A549 (cell line): Measurements from ENCODE around the gene USP25.

Source experiments
- BHLHE40 ChIP-seq: IDR thresholded peaks from 2 replicates; pipeline ENCODE4 v1.6.1; 2012; ENCODE audit warnings: low read depth, low read length, inconsistent platforms
- CTCF ChIP-seq: fragments of >200 bp; sonication (Bioruptor Twin); formaldehyde crosslinking; IDR thresholded peaks from 3 replicates; pipeline ENCODE4 v1.5.1; 2016
- EP300 ChIP-seq, 2 experiments: fragments of >200 bp; sonication (Bioruptor Twin); formaldehyde crosslinking; IDR thresholded peaks; 2 replicates in 1 of 2; 3 replicates in 1 of 2; pipeline ENCODE4 v1.6.1; 2016 to 2017
- ESRRA ChIP-seq: fragments of 150-350 bp; IDR thresholded peaks from 2 replicates; pipeline ENCODE4 v1.6.1; 2014; ENCODE audit warnings: mild to moderate bottlenecking, low read length, borderline replicate concordance
- POLR2A ChIP-seq: IDR thresholded peaks from 2 replicates; pipeline ENCODE4 v1.6.1; 2012; ENCODE audit warnings: mild to moderate bottlenecking, low read length
- RAD21 ChIP-seq, 2 experiments: fragments of >200 bp in 1 of 2; sonication (Bioruptor Twin) in 1 of 2; formaldehyde crosslinking in 1 of 2; IDR thresholded peaks in 1 of 2; conservative IDR thresholded peaks in 1 of 2; 2 replicates in 1 of 2; 3 replicates in 1 of 2; pipeline ENCODE4 v1.6.1; 2012 to 2018; ENCODE audit warnings: inconsistent platforms in 1 of 2

GRCh38 chr21:15894596-15894995 lies 164.8 kb downstream of the USP25 start:
- TF ChIP-seq RAD21 (conservative IDR thresholded peaks at IDR 0.05 in 1 of 2, IDR thresholded peaks at IDR 0.05 in 1 of 2) (peak; percentile 40 to 51; a peak in 4 of 5 replicates), POLR2A (no peak), ESRRA (no peak), EP300 (IDR thresholded peaks at IDR 0.05) (no peak), BHLHE40 (no peak), CTCF (no peak)
